Activated CD4-positive, alpha-beta T cell treated with anti-CD3 and anti-CD28 coated beads, Interleukin-2, amount 50 U/mL, for 48 hours (primary cell): Measurements from ENCODE around the gene CTSO.
A peak's percentile ranks its signal among the peaks of the same experiment; 100 is the strongest.

Source experiments
- DNase-seq, 2 experiments: peaks; one replicate each; pipeline ENCODE4 v3.0.0-alpha.2; 2020

The CTSO gene, protein sequence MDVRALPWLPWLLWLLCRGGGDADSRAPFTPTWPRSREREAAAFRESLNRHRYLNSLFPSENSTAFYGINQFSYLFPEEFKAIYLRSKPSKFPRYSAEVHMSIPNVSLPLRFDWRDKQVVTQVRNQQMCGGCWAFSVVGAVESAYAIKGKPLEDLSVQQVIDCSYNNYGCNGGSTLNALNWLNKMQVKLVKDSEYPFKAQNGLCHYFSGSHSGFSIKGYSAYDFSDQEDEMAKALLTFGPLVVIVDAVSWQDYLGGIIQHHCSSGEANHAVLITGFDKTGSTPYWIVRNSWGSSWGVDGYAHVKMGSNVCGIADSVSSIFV

DNA sequence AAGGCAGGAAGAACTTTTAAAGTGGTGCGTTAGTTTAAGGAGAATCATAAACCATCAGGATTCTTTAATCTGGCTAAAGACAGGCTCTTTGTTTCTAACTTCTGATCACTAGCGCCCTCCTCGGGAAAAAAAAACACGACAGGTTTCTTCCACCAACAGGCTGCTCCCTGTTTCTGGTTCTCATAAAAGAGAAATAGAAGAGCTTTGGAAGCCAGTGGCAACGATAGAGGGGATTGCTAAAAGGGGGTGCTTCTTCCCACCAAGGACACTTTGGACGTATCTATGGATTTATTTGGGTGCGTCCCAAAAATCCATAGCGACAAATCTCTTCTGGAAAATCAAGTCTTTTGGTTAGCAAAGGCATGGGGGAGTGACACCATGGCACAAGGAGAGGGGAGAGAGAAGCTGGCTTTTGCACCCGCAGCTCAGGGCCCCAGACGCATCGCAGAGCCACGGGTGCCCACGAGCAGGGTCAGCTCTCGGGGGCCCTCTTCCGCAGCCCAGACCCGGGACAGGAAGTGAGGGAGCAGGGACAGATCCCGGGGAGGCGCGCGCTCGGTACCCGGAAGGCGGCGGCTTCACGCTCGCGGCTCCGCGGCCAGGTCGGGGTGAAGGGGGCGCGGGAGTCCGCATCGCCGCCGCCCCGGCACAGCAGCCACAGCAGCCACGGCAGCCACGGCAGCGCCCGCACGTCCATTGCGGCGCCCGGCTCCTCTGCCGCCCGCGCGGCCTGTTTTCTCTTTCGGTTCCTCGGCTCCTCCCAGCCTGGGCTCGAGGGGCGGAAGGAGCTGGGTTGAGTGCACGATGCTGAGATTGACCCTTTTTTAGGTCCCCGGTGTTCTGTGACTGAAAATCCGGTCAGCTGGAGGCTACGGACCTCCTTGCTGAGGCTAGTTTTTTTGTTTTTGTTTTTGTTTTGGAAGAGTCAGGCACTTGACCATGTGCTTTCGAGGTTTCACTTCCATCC, at the start of gene CTSO:
Gene CTSO, minus strand, starts transcription at position 716 of the 967 bp plus-strand sequence. Its CDS starts 19 bp downstream, at position 697.
- peak; percentile 69 to 73 for DNase-seq

DNA sequence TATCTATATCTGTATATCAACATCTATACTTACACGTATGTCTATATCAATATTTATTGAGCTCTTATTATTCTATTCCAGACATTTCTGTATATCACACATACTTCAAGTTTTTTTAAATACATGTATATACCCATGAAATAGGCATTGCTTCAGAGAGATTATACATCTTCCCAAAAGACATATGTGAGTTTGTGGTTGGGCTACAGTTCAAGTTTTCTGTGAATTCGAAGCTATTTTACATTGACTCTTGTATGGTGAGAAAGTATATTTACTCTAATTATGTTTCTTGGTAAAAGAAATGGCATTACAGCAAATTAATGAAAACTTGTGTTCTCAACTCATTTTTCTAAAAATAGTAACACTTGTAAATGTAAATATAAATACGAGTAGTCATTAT, 46.8 kb upstream of the CTSO start:
- no peak for DNase-seq

DNA sequence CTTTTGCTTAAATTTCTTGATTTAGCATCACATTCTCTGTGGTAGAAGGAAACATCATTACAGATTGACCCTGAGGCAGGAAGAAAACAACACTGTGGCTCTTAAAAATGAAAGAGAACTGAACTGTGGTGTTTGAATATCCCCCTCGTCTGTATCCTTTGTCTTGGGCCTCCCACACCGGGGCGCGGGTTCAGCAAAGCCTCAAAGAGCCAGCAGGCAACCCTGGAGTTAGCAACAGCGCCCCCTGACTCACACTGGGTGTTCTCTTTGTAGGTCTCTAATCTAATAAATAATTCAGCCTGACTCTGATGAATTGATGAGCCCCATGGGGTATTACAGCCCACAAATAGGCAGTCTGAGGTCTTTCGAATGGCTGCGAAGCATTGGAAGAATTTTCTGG, 46.1 kb upstream of the CTSO start:
- DNase-seq, result no peak

DNA sequence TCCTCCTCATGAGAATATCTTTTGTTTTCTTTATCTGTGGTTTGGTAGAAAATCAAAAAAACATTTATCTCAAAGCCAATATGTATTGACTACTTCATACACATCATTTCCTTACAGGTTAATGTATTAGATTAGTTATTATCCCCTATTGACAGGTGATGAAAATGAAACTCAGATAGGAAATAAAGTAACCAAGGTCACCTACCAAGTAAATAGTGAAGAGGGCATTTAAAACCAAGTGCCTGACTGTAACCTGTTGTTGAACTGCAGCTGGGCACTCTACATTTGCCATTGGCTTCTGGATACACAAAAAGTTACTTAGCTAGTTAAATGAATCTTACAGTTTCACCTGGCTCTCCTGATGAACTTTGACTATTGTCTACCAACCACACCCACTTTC, 41.4 kb upstream of the CTSO start:
- no peak for DNase-seq

DNA sequence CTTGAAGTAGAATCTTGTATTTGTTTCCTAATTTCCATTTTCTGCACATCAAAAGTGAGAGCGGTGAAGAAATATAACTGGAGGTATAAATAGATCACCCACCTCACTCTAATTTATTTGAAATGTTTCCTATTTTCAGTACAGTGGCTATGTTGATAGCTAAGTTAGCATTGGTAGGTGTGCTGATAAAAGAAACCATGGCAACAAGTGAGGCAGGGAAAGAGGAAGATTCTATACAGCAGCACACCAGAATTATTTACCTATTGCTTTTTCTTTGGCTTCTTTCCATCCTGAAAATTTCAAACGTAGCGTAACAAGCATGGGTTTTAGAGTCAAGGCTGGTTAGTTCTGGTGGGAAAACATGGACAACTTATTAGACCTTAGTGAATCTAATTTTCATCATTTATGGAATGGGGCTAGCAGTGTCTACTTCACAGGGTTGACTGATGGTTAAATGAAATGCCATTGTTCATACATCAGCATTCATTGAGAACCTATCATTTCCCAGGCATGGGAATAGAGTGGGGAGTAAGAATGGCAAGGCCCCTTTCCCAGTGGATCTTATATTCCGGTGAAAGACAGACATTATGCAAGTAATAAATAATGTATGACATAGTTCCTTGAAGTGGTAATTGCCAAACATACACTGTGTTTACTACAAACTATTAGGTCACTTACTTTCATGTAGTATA, 30.6 kb upstream of the CTSO start:
- no peak for DNase-seq

DNA sequence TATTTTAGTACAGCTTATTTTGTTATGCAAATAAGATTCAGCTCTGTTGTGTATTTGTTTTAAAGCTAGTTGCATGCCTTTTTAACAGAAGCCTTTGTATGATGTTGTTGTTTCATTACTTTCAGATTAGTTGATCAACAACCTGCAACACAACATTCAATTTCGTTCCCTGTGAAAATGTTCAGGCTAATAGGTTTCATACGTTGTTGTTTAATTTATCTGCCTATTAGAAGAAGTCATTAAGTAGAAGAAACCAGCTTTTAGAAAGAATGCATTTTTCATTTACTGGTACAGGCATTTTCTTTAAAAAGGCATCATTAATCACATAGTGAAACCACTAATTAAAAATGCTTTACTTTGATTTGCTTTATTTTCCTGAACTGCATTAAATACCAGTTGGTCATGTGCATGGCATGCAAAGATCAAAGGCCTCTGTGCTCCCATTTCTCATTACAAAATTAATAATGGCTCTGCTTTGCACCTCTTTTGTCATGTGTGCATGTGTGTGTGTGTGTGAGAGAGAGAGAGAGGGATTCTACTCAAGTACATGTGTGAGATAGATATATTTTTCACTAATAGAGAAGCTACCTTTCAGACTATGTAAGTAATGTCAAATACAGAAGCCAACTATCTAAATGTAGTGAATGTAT, 29.2 kb upstream of the CTSO start:
- no peak for DNase-seq

DNA sequence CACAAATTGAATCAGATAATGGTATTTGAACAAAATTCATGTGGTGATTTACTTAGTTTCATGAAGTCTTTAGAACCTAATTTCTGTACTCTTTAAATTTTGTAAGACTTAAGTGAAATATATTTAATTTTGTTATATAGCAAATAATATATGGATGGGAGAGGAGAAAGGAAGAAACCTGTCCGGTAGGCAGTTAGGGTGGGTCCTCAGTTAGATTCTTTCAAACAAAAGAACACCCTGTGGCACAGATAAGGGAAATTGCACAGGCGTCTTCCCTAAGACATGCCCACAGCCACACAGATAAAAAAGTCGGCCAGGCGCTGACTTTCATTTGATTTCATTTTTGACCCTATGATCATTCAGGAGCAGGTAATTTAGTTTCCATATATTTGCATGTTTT, 25.1 kb upstream of the CTSO start:
- DNase-seq, result no peak

DNA sequence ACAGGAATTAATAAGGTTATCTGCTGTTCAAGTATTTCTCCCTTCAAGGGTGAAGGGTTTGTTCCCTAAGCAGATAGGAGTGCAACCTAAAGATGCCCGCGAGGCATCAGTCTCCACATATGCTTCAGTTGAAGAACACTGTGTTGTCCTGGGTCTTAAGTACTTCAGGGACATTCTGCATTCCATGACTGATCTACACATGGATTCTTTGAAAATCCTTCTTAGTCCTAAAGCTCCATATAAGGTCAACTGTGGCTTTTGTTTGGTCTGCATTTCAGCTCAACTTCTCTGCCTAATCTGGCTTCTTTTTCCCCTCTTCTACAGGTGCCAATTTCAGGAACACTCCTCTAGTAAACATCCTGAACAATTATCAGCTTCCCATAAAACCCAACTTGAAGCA, 21.8 kb upstream of the CTSO start:
- DNase-seq, result no peak

DNA sequence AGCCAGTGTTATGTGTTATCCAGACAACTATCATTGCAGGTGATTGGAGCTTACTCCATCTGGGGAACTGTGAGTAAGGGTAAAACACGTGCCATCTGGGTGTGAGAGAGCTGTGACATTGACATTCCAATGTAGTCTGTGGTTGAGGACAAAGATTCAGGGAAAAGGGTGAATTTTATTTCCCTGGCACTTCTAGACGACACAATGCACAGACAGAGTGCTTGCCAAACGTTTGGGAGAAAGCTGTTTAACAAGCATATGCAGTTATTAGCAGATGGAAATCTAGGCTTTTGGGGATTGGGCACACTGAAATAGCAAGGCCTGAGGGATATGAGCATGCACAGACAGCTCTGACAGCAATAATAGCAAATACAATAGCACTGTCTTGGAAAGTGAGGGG, 21.3 kb upstream of the CTSO start:
- DNase-seq, result no peak

DNA sequence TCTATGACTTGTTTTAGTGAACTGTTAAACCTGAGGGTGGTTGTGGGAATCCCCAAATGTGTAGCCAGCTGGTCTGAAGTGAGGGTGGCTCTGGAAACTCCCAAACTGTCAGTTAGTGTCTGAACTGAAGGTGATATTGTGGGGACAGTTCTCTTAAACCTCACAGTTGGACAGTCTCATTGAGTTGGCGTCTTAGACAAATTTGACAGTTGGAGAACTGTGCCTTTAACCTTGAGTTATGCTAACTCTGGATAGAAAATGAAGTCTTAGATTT, 20.7 kb upstream of the CTSO start:
- DNase-seq, result no peak

DNA sequence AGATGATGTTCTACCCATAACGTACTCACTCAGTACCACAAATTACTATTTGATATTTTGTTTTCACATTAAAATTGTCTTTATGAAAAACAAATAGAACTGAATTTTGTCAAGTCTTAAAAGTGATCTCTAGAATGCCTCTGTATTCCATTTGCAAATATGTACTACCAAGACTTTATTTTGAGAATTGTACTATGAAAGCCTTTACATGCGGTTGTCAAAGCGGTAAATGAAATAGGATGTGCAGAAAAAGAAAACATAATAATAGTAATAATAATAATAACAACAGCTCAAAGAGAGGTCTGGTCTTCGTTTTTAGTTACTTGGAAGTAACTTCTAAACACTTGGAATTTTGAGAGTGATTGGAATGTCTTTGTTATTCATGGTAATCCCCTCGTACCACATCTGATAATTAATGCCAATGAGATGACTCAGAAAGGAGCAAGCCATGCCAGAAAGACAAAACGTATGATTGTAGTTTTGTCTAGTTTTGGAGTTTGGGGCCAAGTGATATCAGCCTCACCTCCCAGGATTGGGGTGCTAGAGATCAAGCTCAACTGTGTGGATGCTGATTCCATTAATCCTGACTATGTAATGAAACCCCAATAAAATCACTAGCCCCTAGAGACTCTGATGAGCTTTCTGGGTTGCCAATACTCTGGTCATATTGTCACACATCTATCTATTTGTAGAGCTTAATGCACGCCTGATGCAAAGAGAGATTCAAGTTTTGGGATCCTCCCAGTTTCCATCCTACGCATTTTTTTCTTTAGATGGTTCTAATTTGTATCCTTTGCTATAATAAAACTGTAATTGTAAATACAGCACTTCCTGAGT, 20.2 kb upstream of the CTSO start:
- no peak for DNase-seq

DNA sequence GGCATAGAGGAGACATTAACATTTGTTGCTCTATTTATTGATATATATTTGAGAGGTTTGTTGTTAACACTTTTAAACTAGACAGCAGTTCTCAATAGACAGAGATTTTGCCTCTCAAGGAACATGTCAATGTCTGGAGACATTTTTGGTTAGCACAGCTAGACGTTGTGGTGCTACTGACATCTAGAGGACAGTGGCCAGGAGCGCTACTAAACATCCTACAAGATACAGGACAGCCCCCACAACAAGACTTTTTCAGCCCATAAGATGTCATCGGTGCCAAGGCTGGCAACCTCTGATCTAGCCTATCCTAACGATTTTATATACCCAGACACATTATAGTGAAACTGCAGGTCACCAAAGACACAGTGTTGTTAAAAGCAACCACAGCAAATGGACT, 18.4 kb upstream of the CTSO start:
- DNase-seq, result no peak

DNA sequence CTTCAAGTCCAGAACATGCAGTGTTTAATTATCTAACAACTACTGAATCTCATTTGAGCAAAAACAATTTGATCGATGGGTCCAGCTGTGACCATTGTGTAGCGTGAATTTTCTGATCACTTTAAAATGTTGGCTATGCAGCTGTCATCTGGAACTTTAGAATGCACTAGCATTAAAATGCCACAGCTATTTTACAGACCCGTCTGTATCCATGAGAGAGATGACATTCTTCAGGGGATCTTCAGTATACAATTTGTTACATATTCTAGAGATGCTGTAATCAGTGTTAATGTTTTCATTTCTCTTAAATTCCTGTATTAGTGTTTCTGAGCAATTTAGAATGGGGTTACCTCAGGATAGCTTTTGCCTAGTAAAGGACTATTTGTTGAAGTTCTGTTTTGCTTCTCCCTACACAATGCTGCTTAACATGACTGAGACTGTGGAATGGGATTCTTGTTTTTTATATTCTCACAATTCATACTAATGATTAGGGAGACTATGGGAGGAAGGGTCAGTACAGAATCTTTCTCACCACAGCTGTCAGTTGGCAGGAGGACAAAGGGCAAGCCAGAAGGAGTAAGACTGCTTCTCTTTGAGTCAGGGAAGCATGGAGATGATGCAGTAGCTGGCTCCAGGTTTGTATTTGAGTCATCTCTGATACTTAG, 13.2 kb upstream of the CTSO start:
- DNase-seq, result no peak

DNA sequence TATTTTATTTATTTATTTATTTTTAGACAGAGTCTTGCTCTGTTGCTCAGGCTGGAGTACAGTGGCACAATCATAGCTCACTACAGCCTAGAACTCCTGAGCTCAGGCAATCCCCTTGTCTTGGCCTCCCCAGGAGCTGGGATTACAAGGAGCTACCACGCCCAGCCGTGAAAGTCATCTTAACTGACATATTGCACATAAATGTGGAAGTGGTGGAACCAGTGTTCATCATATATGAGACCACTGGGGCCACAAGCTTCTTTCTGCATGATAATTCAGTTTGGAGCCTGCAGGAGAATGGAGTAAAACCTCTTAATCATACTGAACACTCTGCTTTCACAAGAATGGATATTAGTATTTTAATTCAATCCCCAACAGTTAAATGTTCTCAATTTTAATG, 12.5 kb upstream of the CTSO start:
- DNase-seq, result no peak

DNA sequence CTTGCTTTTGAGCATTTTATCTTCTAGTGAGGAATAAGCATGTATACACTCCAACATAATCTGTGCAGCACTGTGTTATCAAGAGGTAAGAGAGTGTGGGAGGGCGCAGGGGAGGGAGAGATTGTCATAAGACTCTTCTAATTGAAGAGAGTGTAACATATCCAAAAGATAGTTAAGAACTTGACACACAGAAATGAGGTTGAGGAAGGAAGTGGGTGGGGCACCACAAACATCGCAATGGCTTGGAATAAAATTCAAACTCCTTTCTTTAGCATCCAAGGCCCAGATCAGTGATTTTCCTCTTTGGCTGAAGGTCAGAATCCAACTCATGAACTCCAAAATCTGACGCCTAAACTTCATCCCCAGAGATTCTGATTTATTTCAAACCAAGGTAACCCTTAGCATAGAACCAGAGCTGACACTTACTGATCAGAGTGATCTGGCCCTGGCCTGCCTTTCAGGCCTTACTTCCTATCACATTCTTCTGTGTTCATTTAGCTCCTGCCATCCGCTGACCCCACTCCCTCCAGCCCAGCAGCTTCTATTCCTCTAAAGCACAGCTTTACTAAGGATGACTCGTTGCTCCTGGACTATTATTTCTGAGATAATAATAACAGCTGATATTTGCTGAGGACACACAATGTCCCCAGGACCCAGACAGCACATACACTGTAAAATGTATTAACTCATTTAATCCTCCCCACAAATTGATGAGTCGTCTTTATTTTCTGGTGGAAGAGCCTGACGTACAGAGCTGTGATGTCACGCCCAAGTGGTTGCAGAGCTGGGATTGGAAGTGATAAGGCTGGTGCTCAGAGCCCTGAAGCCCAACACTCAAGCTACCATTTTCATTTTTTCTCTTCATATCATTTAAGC, 10.6 kb upstream of the CTSO start:
- DNase-seq, result no peak

DNA sequence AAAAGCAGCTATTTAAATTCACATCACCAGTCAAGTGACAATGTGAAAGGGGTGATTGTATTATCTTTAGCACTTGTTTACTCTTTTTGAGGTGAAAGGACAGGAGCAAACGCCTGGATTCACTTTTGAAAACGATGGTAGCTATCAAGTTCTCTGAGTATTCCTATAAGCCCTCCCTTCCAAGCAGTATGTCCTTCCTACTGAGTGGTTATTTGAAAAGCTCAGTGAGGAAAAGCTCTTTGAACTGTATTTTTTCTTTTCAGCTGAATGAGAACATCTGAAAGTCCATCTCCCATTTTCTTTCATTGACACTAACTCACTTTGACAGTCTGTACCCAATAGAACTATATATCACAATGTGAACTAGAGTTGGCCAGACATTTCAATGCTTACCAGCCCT, 9.1 kb upstream of the CTSO start:
- no peak for DNase-seq

DNA sequence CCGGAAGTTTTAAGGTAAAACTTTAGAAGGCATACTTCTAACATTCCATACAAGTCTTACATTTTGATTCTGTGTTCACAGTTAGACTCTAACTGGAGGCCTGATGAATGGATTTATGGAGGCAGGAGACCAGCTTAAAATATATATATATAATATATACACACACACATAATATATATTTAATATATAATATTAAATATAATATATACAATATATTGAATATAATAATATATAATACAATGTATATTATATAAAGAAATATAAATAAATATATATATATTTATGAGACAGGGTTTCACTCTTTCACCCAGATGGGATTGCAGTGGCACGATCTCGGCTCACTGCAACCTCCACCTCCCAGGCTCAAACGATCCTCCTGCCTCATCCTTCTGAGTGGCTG, 7.9 kb upstream of the CTSO start:
- DNase-seq, result no peak

DNA sequence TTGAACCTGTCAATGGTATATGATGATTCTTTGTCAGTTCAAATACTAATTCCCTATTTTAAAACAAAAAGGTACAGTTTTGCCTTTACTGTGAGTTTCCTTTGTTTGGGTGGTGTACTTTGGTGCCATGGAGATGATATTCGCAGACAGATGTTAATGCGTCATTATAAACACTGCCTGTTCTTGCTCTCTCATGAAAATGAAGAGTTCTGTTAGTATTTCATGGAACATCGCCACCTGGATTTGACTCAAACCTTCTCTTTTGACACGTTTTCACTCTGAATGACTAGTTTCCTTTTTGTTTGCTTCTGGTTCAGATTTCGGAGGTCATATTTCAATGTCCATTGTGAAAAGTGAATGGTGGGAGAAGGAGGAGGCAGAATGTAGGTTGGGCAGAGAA, 6.9 kb upstream of the CTSO start:
- no peak for DNase-seq

DNA sequence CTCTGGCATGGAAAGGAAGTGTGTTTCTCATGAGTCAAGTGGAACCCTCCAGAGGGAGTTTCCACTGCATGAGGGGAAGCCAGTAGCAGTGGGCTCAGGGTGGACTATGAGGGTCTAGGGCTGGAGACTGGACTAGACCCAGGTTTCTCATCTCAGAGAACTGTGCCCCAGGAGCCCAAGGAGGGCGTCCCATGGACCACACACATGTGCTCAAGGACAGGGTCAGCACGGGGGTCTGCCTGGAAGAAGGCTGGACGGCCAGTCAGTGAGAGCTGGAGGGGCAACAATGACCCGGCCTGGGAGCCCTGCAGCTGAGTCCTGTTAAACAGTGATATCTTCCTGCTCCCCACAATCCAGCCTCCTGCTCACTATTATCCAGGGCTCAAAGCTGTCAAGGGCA, 5.8 kb upstream of the CTSO start:
- no peak for DNase-seq

DNA sequence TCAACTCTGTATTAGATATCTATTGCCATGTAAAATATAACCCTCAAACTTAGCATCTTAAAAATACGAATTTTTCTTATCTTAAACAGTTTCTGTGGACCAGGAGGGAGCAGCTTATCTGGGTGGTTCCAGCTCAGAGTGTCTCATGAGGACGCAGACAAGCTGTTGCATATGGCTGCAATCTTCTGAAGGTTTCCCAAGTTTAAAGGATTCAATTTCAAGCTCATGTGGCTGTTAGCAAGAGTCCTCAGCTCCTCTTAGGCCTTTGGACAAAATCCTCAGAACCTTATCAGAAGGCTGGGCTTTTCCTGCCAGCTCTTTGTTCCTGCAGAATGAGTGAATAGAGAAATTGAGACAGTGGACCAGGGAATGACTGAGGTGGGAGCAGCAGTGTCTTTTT, 2.8 kb upstream of the CTSO start:
- DNase-seq, result no peak

DNA sequence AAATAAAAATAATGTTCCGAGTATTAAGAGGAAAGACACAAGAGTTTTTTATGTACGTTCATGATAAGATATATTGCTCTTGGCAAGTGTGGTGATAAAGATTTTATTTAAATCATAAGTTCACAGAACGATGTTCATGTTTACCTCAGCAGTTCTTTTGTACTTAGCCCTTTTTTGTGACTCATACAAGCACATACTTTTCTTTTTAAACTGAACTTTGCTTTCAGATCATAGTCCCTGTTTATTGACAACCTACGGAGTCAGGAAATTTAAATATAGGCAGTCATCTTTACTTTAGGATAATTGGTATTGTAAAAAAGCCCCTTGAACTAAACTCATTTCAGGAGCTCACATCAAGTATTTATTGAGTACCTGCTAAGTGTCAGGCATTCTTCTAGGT, 1.3 kb upstream of the CTSO start:
- DNase-seq, result no peak
